NCI-H1105 treated with DMSO at 0.1 percent for 48 hours (cell line): ENCODE measurements around the gene EPHX1.
"Not testable (repeated sequence)": the region's sequence is repeated elsewhere in the genome, so short reads cannot be mapped to it uniquely, and the experiment has no call there.

Experiments used
- DNase-seq: peaks from one replicate; lab custom pipeline; 2025; lab: John Stamatoyannopoulos, UW

Gene EPHX1

DNA sequence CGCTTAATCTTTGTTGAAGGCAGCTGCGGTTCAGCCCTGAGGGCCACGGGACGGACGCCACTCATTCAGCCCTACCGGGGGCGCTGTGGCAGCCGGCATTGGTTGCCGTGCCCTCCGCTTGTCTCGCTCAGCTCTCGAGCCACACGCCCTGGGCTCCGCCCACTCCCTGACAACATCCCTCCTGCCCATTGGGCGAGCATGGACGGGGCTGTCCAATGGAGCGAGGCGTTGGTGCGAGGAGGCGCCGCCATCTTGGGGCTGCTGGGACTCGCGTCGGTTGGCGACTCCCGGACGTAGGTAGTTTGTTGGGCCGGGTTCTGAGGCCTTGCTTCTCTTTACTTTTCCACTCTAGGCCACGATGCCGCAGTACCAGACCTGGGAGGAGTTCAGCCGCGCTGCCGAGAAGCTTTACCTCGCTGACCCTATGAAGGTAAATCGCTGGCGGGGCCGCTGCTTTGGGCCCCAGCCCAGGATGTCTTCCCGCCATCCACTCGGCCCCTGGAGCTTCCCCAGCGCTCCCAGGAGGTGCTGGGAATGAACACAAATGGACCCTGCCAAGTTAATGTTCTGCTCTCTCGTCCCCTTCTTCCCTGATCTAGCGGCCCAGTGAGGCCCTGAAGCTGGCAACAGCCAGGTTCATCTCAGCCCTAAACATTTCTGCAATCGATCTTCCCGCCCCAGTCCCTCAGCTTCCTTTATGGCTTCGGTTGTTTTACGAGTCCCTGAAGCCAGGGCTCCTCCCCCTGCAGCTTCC, 32.2 kb upstream of the EPHX1 start, which contains the start of gene SRP9:
Gene SRP9, plus strand, starts transcription at position 244 of the 754 bp plus-strand sequence. Its CDS starts 115 bp downstream, at position 359.
- peak; percentile 90 for DNase-seq

DNA sequence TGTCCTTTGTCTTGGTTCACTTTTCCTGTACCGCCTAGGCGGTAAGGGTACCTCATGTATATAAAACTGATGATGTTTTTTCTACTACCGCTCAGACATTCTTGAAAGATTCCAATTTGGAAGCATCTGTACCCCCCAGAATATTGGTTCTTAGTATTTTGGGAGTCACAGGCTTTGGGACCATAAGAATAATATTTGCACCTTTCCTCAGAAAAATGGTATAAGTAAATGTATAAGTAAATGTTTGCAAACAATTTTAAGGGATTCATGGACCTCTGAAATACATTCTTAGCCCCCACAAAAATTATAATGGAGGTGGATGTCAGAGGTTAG, 31.6 kb upstream of the EPHX1 start:
- DNase-seq, result no peak

DNA sequence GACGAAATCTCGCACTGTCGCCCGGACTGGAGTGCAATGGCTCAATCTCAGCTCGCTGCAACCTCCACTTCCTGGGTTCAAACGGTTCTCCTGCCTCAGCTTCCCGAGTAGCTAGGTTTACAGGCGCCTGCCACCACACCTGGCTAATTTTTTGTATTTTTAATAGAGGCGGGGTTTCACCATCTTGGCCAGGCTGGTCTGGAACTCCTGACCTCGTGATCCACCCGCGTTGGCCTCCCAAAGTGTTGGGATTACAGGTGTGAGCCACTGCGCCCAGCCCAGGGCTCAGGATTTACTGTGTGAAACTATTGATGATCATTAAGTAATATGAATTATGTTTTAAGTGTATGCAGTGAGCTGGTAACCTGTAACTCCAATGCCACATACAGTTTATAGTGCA, 30.8 kb upstream of the EPHX1 start:
- not testable (repeated sequence) for DNase-seq

DNA sequence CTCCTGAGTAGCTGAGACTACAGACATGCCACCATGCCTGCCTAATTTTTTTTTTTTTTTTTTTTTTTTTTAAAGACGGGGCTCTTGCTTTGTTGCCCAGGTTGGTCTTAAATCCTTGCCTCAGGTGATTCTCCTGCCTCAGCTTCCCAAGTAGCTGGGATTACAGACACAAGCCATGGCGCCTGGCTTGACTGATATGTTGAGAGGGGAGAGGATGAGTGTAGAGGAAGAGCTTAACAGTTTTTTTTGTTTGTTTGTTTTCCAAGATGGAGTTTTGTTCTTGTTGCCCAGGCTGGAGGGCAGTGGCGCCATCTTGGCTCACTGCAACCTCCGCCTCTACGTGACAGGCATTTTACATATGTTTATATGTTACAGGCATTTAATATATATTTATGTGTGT, 29.8 kb upstream of the EPHX1 start:
- DNase-seq, result no peak

DNA sequence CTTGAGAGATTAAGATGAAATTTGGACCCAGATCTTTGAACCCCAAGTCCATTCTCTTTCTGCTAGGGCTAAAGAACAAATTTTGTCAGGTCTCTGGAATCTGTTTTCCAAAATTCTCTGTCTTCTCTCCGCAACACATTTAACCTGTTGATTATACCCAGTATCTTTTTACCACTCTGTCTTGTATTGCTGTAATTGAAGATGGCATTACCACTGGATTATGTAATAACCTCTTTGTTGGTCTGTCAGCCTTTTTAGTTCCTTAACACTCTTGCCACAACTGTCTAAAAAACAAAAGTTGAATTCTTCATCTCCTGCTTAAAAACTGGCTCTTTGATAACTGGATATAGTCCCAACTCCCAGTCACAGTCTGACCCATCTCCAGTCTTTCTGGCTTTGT, 29.3 kb upstream of the EPHX1 start:
- no peak for DNase-seq

DNA sequence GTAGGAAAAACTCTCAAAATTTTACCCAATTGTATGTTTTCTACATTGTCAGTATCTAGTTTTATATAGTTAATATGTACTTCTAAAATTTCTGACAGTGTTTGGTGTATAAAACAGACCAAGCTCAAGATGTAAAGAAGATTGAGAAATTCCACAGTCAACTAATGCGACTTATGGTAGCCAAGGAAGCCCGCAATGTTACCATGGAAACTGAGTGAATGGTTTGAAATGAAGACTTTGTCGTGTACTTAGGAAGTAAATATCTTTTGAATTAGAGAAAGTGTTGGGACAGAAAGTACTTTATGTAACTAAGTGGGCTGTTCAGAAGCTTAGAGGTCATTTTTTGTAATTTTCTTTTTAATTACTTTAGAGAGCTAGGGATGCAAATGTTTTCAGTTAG, 20.8 kb upstream of the EPHX1 start:
- not testable (repeated sequence) for DNase-seq

DNA sequence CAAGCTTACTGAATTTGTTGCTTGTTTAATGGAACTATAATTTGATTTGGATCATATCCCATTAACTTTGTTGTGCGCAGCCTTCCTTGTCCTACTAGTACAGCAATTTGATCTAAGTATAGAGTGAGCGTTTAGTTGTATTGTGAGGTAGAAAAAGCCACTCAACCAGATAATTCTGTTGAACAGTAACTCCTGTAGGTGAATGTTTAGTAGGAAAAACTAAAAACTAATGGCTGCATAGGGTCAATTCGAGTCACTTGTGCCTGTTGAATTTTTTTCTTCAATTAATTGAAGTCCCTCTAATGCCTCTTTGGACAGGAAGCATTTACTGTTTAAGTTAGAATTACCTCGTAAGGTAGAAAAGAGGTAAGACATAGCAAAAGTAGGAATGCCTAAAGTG, 15.0 kb upstream of the EPHX1 start:
- DNase-seq, result no peak

DNA sequence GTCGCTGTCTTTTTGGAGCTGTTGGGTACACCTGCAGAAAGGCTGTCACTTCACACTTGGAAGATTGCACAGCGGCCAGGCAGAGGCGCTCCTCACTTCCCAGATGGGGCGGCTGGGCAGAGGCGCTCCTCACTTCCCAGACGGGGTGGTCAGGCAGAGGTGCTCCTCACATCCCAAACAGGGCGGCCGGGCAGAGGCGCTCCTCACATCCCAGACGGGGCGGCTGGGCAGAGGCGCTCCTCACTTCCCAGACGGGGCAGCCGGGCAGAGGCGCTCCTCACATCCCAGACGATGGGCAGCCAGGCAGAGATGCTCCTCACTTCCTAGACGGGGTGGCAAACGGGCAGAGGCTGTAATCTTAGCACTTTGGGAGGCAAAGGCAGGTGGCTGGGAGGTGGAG, 13.8 kb upstream of the EPHX1 start:
- not testable (repeated sequence) for DNase-seq

DNA sequence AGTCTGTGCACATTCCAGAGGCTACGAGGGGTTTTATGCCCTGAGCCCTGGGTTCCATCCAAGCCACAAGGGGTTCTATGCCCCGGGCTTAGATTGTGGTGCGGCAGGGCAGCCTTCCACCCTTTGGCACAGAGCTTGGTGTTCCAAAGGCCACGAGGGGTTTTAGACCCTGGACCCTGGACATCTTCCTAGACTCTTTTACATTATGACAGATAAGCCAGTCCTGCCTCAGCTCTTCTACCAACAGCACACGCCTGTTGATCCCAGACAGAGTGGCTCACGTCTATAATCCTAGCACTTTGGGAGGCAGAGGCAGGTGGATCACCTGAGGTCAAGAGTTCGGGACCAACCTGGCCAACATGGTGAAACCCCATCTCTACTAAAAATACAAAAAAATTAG, 8.8 kb upstream of the EPHX1 start:
- not testable (repeated sequence) for DNase-seq

DNA sequence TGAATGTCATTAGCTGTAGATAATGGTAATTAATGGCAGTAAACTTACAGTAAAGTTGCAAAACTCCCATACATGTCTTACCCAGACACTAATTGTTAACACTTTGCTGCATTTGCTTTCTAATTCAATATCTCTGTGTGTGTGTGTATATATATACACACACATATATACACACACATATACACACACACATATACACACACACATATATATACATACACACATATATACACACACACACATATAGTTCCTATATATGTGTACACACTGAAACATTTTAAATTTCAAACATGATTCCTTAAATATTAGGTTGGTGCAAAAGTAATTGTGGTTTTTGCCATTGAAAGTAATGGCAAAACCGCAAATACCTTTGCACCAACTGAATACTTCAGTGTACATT, 3.7 kb upstream of the EPHX1 start:
- no peak for DNase-seq

DNA sequence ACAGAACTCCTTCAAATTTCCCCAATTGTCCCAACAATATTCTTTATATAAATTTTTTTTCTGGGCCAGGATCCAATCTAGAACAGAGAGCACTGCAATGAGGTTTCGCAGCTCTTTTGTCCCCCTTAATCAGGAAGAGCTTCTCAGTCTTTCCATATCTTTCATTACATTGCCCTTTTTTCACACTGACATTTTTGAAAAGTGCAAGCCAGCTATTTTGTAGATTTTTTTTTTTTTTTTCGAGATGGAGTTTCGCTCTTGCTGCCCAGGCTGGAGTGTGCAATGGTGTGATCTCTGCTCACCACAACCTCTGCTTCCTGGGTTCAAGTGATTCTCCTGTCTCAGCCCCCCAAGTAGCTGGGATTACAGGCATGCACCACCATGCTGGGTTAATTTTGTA, 3.2 kb upstream of the EPHX1 start:
- not testable (repeated sequence) for DNase-seq

DNA sequence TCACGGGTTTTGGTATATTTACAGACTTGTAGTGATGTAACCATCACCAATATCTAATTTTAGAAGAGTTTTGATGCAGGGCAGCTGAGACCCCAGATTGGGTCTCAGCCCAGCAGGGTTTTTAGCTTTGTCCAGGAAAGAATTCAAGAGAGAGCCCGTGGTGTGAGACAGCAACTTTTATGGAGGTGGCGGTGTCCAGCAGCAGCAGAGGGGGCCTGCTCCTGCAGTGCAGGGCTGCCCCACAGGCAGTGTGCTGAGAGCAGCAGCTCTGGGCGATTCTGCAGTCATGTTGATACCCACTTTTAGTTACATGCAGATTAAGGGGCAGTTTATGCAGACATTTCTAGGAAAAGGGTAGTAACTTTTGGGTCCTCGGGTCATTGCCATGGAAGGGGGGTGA, 1.8 kb upstream of the EPHX1 start:
- DNase-seq, result no peak

DNA sequence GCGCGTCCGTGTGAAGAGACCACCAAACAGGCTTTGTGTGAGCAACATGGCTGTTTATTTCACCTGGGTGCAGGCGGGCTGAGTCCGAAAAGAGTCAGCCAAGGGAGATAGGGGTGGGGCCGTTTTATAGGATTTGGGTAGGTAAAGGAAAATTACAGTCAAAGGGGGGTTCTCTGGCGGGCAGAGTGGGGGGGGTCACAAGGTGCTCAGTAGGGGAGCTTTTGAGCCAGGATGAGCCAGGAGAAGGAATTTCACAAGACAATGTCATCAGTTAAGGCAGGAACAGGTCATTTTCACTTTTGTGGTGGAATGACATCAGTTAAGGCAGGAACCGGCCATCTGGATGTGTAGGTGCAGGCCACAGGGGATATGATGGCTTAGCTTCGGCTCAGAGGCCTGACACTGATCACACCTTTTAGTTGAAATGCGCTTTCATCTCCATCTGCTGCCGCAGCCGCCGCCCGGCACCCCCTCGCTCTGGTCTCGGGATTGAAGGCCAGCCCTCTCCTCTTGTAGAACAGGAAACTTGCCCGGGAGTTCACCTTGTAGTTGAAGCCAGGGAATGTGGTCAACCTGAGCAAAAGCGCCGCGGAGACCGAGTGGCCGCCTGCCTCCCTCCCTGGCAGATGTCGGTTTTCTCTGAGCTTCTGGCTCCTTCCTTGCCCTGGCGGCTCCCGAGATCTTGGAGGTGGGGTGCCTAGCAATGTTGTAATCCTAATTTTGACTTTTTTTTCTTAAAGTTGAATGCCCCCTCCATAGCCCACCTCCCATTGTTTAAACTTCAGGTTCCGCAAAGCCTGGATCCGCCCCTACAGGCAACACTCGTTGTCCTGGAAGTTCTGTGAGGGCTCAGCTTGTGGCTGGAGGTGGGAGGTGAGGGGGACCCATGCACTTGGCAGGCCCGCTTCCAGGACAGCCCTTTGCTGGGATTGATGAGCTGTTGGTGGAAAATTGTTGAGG, 935 bp downstream of the EPHX1 start:
- DNase-seq, result not testable (repeated sequence)

DNA sequence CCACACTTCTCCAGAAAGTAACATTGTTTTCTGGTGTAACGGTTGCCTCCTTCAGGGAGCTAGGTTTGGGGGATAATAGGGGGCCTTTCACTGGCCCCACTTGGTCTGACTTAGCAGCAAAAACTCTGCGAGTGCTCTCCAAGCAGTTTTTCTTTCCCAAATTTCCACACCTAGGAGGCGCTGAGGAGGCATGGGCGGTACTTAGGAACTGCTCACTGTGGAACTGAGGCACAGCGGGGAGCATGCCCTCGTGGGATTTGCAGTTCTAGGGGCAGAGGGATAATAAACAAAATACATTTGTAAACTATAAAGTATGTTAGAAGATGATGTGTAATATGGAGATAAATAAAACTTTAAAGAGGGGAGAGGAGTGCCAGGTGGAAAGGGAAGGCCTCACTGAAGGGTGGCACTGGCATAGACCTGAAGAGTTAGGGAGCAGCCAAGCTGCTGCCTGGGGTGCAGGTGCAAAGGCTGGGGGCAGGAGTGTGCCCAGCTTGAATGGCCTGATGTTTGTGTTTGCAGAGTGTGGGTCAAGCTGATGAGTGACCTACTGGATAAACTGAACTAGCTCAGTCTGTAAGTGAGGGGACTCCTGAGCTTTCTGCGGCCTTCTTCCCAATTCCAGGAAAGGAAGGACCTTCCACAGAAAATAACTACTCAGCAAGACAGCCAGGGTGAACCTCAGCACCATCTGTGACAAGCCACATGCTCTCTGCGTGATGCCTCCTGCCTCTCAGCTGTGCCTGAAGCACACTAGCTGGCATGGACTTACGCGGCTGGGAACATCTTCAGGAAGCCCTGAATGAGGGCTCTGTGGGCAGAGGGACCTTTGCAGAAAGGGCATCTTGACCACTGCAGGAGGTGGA, 1.9 kb downstream of the EPHX1 start:
- no peak for DNase-seq

DNA sequence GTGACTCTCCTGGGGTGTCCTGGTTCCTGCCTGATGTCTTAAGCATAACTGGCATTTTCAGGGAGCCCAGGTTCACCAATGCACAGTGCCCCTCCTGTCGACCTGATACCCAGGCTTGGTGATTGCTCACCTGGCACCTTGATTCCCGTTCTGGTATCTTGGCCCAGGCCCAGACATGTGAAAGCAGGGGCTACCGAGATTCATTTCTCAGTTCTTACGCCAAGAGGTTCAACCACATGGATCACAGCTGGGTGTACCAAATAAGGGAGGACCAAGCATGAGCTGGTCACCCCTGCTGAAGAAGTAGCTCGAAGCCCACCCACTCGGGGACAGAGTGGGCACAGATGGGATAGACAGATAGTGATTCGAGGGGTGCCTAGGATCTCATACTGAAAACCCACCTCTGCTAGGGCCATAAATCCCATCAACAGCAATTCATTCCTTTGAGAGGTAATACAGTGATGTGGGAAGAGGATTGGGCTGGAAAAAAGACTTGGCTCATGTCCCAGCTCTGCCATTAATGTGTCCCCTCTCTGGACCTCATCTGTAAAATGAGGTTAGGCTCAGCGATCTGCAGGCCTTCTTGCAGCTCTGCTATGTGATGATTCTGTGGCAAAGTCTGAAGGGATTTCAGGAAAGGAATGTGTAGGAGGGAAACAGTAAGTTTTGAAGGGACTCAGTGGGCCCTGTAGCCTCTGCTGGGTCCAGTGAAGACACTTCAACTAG, 2.7 kb downstream of the EPHX1 start:
- peak; percentile 25 for DNase-seq

DNA sequence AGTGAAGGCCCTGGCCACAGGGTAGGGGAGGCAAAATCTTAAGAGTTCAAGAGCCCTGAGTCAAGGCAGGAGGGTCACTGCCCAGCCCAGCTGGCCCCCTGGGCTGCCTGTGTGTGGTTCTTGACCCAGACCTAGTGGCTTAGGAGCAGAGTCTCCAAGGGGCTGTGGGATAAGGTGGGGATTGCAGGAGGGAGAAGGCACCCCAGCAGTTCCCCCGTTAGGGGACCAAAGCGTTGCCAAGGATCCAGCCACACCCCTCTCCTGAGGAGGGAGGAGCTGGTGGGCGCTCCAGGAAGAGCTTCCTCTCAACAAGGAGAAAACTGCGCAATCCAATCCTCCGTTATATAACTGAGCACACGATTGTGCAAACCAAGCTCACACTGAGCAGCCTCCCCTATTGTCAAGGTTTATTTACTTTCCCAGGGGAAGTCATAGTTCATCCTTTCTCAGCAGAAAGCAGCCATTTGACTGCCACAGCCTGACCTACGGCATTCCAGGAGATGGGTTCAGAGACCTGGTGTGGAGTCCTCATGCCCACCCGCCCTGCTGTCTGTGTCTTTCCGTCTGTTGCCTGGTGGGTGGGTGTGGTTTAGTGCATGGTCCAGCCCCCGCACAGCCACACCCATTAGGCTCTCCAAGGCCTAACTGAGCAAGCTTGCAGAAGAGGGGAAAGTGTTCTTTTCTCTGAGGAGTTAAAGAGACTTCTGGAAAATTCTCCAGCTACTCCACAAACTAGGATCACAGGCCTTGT, 3.5 kb downstream of the EPHX1 start:
- no peak for DNase-seq

DNA sequence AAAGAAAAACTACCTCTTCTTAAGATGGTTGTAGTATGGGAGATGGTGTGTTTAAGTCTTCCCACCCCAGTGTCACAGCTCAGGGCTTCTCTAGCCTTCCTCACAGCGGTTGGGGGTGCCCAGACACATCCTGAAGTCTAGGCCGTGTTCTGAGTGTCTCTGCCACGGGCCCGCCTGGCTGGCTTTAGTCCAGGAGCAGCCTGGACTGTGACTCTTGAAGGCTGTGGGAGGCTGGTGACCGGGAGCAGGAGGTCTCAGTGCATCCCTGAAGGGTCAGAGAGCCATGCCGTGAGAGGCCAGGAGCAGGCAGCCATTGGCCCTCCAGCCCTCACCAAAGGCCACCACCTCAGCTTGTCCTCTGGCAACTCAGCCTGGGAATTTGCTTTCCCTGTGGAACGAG, 4.5 kb downstream of the EPHX1 start:
- no peak for DNase-seq

DNA sequence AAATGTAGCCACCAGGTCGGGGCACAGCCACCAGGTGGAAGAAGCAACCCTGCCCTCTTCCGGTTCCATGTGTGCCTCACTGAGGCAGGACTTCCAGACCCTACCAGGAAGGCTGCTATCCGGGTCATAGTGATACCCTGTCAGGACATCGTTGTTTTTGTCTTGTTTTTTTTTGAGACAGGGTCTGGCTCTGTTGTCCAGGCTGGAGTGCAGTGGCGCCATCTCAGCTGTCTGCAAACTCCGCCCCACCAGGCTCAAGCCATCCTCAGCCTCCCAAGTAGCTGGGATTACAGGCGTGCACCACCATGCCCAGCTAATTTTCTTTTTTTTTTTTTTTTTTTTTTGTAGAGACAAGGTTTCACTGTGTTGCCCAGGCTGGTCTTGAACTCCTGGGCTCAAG, 5.2 kb downstream of the EPHX1 start:
- DNase-seq, result not testable (repeated sequence)

DNA sequence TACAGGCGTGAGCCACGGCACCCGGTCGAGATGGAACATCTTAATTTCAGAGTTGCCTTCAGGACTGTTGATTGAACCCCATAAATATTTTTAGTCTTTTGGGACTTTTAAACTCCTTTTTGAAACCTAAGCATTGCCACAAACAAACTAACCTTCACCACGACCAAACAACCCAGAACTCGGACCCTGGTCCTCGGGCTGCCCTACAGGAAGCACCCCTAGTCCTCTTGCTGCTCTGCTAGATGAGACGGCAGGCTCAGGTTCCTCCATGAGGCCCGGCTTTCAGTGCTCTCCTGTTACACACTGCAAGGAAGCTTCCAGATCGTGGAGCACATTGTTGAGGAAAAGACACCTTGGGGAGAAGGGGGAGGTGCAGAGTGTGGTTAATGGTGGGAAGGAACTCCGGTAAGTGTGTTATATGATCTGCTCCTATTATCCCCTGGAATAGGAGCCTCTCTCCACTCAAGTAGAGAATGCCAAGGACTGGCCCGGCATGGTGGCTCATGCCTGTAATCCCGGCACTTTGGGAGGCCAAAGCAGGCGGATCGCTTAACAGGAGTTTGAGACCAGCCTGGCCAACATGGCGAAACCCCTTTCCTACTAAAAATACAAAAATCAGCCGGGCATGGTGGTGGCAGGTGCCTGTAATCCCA, 5.7 kb downstream of the EPHX1 start:
- no peak for DNase-seq
